Liver (tissue), 3 donors: ENCODE measurements around the gene IQCE.

Experiments
- ATF3 ChIP-seq: IDR thresholded peaks from 2 replicates; pipeline ENCODE4 v1.6.1; 2016; ENCODE audit warnings: antibody characterized with exemption
- CTCF ChIP-seq: fragments of 150-350 bp; IDR thresholded peaks from 2 replicates; pipeline ENCODE4 v1.5.1; 2017; ENCODE audit warnings: improper control_type of control experiment, low read depth, low read length; ENCODE audit not compliant: missing input control
- GABPA ChIP-seq, 2 donors: IDR thresholded peaks in 1 of 2; conservative IDR thresholded peaks in 1 of 2; 2 replicates each; pipeline ENCODE4 v1.6.1; 2016; ENCODE audit warnings: antibody characterized with exemption in 2 of 2, mild to moderate bottlenecking in 1 of 2, moderate library complexity in 1 of 2
- JUND ChIP-seq, 2 donors: IDR thresholded peaks; 2 replicates each; pipeline ENCODE4 v1.6.1; 2016; ENCODE audit warnings: antibody characterized with exemption in 2 of 2
- MAX ChIP-seq: IDR thresholded peaks from 2 replicates; pipeline ENCODE4 v1.6.1; 2016; ENCODE audit warnings: antibody characterized with exemption
- NR2F2 ChIP-seq: IDR thresholded peaks from 2 replicates; pipeline ENCODE4 v1.6.1; 2016; ENCODE audit warnings: antibody characterized with exemption
- RAD21 ChIP-seq, 2 donors: IDR thresholded peaks; 2 replicates each; pipeline ENCODE4 v1.6.1; 2016; ENCODE audit warnings: antibody characterized with exemption in 2 of 2, mild to moderate bottlenecking in 2 of 2
- REST ChIP-seq: IDR thresholded peaks from 2 replicates; pipeline ENCODE4 v1.6.1; 2016; ENCODE audit warnings: antibody characterized with exemption, mild to moderate bottlenecking
- SP1 ChIP-seq: IDR thresholded peaks from 2 replicates; pipeline ENCODE4 v1.6.1; 2018; ENCODE audit warnings: antibody characterized with exemption, mild to moderate bottlenecking
- TAF1 ChIP-seq: conservative IDR thresholded peaks from 2 replicates; pipeline ENCODE4 v1.6.1; 2016; ENCODE audit warnings: antibody characterized with exemption, mild to moderate bottlenecking
- YY1 ChIP-seq: IDR thresholded peaks from 2 replicates; pipeline ENCODE4 v1.6.1; 2016; ENCODE audit warnings: antibody characterized with exemption, mild to moderate bottlenecking
- donor health status: healthy.
- donor health status: healthy.

GRCh38 chr7:2520761-2521290 is 38.0 kb upstream of the IQCE start:
- no peak for TF ChIP-seq CTCF
- TF ChIP-seq JUND (IDR thresholded peaks at IDR 0.05), result no peak
- no peak for TF ChIP-seq TAF1
- TF ChIP-seq ATF3, result no peak
- TF ChIP-seq NR2F2, result no peak
- TF ChIP-seq GABPA (IDR thresholded peaks at IDR 0.05 in 1 of 2, conservative IDR thresholded peaks at IDR 0.05 in 1 of 2), result no peak
- TF ChIP-seq REST, result no peak
- TF ChIP-seq MAX, result no peak
- no peak for TF ChIP-seq YY1
- TF ChIP-seq SP1, result no peak
- TF ChIP-seq RAD21 (IDR thresholded peaks at IDR 0.05), result no peak
